Esophagus squamous epithelium (tissue), 5 donors: ENCODE data around the gene RNF111. TPM values are rescaled to one million over a fixed set of nuclear protein-coding genes. Genes with fewer than 3 reads are reported as not detected.

Experiments
- DNase-seq: peaks from one replicate; lab custom pipeline; 2025; lab: John Stamatoyannopoulos, UW
- H3K27ac ChIP-seq, 4 donors: fragments of 200-600 bp; sonication (generic); one replicate each; pipeline ENCODE4 v1.5.1; 2016 to 2019; ENCODE audit warnings: mild to moderate bottlenecking in 1 of 4
- H3K27me3 ChIP-seq, 4 donors: fragments of 200-600 bp; sonication (generic); 1 replicate in 3 of 4; 2 replicates in 1 of 4; pipeline versions ENCODE4 v1.5.1 to v1.6.0; 2017 to 2021; ENCODE audit warnings: antibody characterized with exemption in 1 of 4
- H3K36me3 ChIP-seq, 3 donors: fragments of 200-600 bp; sonication (generic); one replicate each; pipeline ENCODE4 v1.5.1; 2016 to 2019
- H3K4me1 ChIP-seq, 3 donors: fragments of 200-600 bp; sonication (generic); one replicate each; pipeline ENCODE4 v1.5.1; 2017 to 2019
- H3K4me3 ChIP-seq, 4 donors: fragments of 200-600 bp; sonication (generic); 1 replicate in 3 of 4; 2 replicates in 1 of 4; pipeline ENCODE4 v1.5.1; 2016 to 2019; ENCODE audit warnings: mild to moderate bottlenecking in 2 of 4, moderate library complexity in 1 of 4
- H3K9me3 ChIP-seq, 3 donors: fragments of 200-600 bp; sonication (generic); one replicate each; pipeline ENCODE4 v1.5.1; 2016 to 2019
- POLR2A ChIP-seq, 4 donors: fragments of 450-650 bp; IDR thresholded peaks; one replicate each; pipeline ENCODE4 v1.6.1; 2017; ENCODE audit warnings: antibody characterized with exemption in 4 of 4, mild to moderate bottlenecking in 4 of 4, moderate library complexity in 3 of 4
- WGBS, 2 donors: methylation state at CpG; one replicate each; pipeline ENCODE4 v1.1.5; 2018; 5-methylcytosine and 5-hydroxymethylcytosine counted together
- intact Hi-C: fragments of 100-400 bp; cut with DNase I; formaldehyde crosslinking; loops from one replicate; pipeline ENCODE4 v1.15.0; 2022
- total RNA-seq, 4 donors: library from RNA; depleted of rRNA; stranded (reverse); fragments of >200 nt; gene quantifications; one replicate each; pipeline ENCODE4 v1.1.0, GENCODE V29; 2016
- TF ChIP-seq, protein P1 (sequence below), 6 experiments: fragments of 450-650 bp in 4 of 6; fragments of 200-600 bp in 2 of 6; sonication (generic) in 2 of 6; IDR thresholded peaks; one replicate each; pipeline ENCODE4 v1.5.1; 2016 to 2019; ENCODE audit warnings: antibody characterized with exemption in 6 of 6, mild to moderate bottlenecking in 4 of 6, moderate library complexity in 4 of 6
- donor health status: DM: yes; HTN: yes; CAD: no.

Gene RNF111
- total RNA-seq, 4 donors from 2014 or later = 15.2 to 19.6 (median 16.5) TPM

- DNase-seq = no peak
- Histone ChIP-seq H3K4me1 (peaks cover 0 to 15% (median 0%) of the 10 kb centered on the region in 3 donors), H3K9me3 (no peaks in the 10 kb centered on the region), H3K4me3 (no peak overlapping the region), H3K27ac (no peak overlapping the region), H3K27me3 (no peaks in the 10 kb centered on the region), H3K36me3 (no peaks in the 10 kb centered on the region)
- intact Hi-C loops = no loop called here
- no peak for TF ChIP-seq POLR2A (IDR thresholded peaks at IDR 0.05)
- TF ChIP-seq, protein P1, sequence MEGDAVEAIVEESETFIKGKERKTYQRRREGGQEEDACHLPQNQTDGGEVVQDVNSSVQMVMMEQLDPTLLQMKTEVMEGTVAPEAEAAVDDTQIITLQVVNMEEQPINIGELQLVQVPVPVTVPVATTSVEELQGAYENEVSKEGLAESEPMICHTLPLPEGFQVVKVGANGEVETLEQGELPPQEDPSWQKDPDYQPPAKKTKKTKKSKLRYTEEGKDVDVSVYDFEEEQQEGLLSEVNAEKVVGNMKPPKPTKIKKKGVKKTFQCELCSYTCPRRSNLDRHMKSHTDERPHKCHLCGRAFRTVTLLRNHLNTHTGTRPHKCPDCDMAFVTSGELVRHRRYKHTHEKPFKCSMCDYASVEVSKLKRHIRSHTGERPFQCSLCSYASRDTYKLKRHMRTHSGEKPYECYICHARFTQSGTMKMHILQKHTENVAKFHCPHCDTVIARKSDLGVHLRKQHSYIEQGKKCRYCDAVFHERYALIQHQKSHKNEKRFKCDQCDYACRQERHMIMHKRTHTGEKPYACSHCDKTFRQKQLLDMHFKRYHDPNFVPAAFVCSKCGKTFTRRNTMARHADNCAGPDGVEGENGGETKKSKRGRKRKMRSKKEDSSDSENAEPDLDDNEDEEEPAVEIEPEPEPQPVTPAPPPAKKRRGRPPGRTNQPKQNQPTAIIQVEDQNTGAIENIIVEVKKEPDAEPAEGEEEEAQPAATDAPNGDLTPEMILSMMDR (IDR thresholded peaks at IDR 0.05) = no peak
- 75 to 79% methylated on average over 3 of the region's 3 CpGs for WGBS, 2 donors
Measured at GRCh38 chr15:58966698-58967097, 20.8 kb upstream of the RNF111 start.

DNA sequence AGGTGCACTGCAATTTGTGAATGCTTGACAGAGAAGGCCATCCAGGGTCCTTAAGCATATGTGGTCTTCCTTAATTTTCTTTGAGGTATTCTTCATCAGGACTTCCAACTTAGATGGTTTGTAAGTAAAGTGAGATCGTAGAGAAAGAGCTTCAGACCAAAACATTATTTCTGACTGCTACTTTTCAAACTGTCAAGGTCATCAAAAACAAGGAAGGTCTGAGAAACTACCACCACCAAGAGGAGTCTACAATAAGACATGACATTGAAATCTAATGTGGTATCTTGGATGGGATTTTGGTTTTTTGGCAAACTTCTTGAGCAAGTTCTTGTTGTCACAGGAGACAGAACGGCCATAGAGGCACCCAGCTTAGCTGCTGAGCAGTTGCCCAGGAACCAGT lies 20.0 kb upstream of the RNF111 start:
- TF ChIP-seq, protein P1 (IDR thresholded peaks at IDR 0.05) = no peak
- no peak for TF ChIP-seq POLR2A (IDR thresholded peaks at IDR 0.05)
- intact Hi-C loops = no loop called here
- Histone ChIP-seq H3K36me3 (no peaks in the 10 kb centered on the region), H3K27ac (no peak overlapping the region), H3K9me3 (no peaks in the 10 kb centered on the region), H3K4me1 (peaks cover 0 to 11% (median 0%) of the 10 kb centered on the region in 3 donors), H3K4me3 (no peak overlapping the region), H3K27me3 (no peaks in the 10 kb centered on the region)
- 82 to 88% methylated on average over 2 of the region's 2 CpGs for WGBS, 2 donors
- DNase-seq = no peak

GRCh38 chr15:58977887-58978286 lies 9.6 kb upstream of the RNF111 start:
- Histone ChIP-seq H3K9me3 (no peaks in the 10 kb centered on the region), H3K27me3 (no peaks in the 10 kb centered on the region), H3K4me3 (no peak overlapping the region), H3K36me3 (no peaks in the 10 kb centered on the region), H3K4me1 (peaks cover 9 to 35% (median 12%) of the 10 kb centered on the region in 3 donors), H3K27ac (no peak overlapping the region)
- DNase-seq = no peak
- no peak for TF ChIP-seq POLR2A (IDR thresholded peaks at IDR 0.05)
- TF ChIP-seq, protein P1 (IDR thresholded peaks at IDR 0.05) = no peak
- intact Hi-C loops = no loop called here

GRCh38 chr15:58980351-58980939 lies 7.0 kb upstream of the RNF111 start:
- no peak for DNase-seq
- 3 to 4% methylated on average over 5 of the region's 5 CpGs for WGBS, 2 donors
- Histone ChIP-seq H3K4me1 (peaks cover 9 to 32% (median 12%) of the 10 kb centered on the region in 3 donors), H3K27me3 (no peaks in the 10 kb centered on the region), H3K4me3 (peak overlapping the region in 1 of 4 donors; percentile 24), H3K27ac (peak overlapping the region in 3 of 4 donors; percentile 56 to 77 (median 77)), H3K9me3 (no peaks in the 10 kb centered on the region), H3K36me3 (no peaks in the 10 kb centered on the region)
- TF ChIP-seq POLR2A (IDR thresholded peaks at IDR 0.05) = no peak
- TF ChIP-seq, protein P1 (IDR thresholded peaks at IDR 0.05) = peak; percentile 21 to 63 (median 48)
- intact Hi-C loops = loop anchor here (10.0 kb wide), 1 partner anchor 504 kb away; no protein-coding TSS in a partner anchor

DNA sequence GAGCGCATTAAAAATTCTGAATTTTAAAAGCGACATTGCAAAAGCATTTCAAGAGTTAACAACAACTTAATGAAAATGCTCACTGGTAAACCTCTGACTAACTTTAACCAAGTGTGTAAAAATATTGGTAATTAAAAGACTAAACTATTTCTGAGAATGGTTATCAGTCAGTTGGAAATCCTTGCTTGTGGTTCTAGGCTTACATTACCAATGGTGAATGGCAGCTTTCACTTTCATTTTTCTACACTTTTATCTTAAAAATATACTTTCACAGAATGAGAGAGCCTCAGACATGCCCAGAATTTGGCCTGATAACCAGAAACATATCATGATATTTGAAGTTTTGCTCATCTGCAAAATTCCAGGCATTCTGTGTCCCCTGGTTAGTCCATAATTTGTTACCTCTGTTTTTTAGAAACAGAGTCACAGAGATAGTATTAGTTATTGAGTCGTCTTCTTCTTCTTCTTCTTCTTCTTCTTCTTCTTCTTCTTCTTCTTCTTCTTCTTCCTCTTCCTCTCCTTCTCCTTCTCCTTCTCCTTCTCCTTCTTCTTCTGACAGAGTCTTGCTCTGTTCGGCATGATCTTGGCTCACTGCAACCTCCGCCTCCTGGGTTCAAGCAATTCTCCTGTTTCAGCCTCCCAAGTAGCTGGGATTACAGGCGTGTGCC lies 5.5 kb upstream of the RNF111 start:
- H3K27ac ChIP-seq = no peak overlapping the region
- 84 to 90% methylated on average over 5 to 6 of the region's 6 CpGs for whole genome bisulfite sequencing, 2 donors

More for the DNA sequence above, 5.5 kb upstream of the RNF111 start:
- no peaks in the 10 kb centered on the region for H3K27me3 ChIP-seq
- H3K9me3 ChIP-seq = no peaks in the 10 kb centered on the region
- TF ChIP-seq, protein P1 (IDR thresholded peaks at IDR 0.05) = no peak
- no peak for TF ChIP-seq POLR2A (IDR thresholded peaks at IDR 0.05)
- no peak for DNase-seq
- no peaks in the 10 kb centered on the region for H3K36me3 ChIP-seq
- peaks cover 9 to 41% (median 12%) of the 10 kb centered on the region in 3 donors for H3K4me1 ChIP-seq
- intact Hi-C loops = loop anchor here (10.0 kb wide), 1 partner anchor 503 kb away; no protein-coding TSS in a partner anchor
- no peak overlapping the region for H3K4me3 ChIP-seq
